HCT116 (cell line): ENCODE measurements around the gene NUB1. TPM values are rescaled to one million over a fixed set of nuclear protein-coding genes. Genes with fewer than 3 reads are reported as not detected.

Source experiments
- ATAC-seq: fragments of 200-7000 bp; cut with Tn5 transposase; 2 replicates; pipeline ENCODE4 v1.9.1; 2020; ENCODE audit warnings: mild to moderate bottlenecking, moderate library complexity
- BruUV-seq: library from RNA; stranded (reverse); fragments of 400-500 nt; replicated peaks from 2 replicates; lab custom pipeline; 2021; lab: Mats Ljungman, UMichigan
- CTCF ChIA-PET: fragments of 300-600 bp; sonication (Branson Sonifier 250); formaldehyde crosslinking; loops from one replicate; lab custom pipeline; 2021; ENCODE audit warnings: antibody characterized with exemption; lab: Charles Lee
- POLR2A ChIA-PET: fragments of 300-600, 350-600 bp; sonication (Branson Sonifier 250); formaldehyde crosslinking; loops from one replicate; lab custom pipeline; 2021; ENCODE audit warnings: antibody characterized with exemption; lab: Charles Lee
- RAD21 ChIA-PET, 2 experiments: fragments of 300-600 bp; sonication (Branson Sonifier 250); formaldehyde crosslinking; loops; one replicate each; lab custom pipeline; 2023; ENCODE audit warnings: low total read pairs in 2 of 2; ENCODE audit not compliant: uncharacterized antibody in 2 of 2, unreplicated experiment in 2 of 2, low non-redundant PET in 1 of 2; lab: Charles Lee
- DNase-seq: peaks from one replicate; pipeline ENCODE4 v3.0.0-alpha.2; 2010; ENCODE audit warnings: low read depth, low spot score
- H2AFZ ChIP-seq: fragments of 200-600 bp; shearing (Covaris generic), sonication (generic); 2 replicates; pipeline ENCODE4 v1.6.1; 2017; ENCODE audit warnings: low read depth, mixed run types, mixed read lengths, antibody characterized with exemption, low read length; ENCODE audit not compliant: poor library complexity, severe bottlenecking
- H3K27ac ChIP-seq: 2 replicates; pipeline ENCODE4 v1.5.1; 2012; ENCODE audit warnings: low read depth, low read length
- H3K27me3 ChIP-seq: fragments of 200-600 bp; sonication (generic); 2 replicates; pipeline ENCODE4 v1.6.1; 2016; ENCODE audit warnings: mixed run types, low read length, mixed read lengths; ENCODE audit not compliant: insufficient read depth
- H3K36me3 ChIP-seq, 2 experiments: fragments of 200-500 bp in 1 of 2; fragments of 200-600 bp in 1 of 2; sonication (Bioruptor generic) in 1 of 2; sonication (generic) in 1 of 2; 2 replicates each; pipeline versions ENCODE4 v1.5.1 to v1.6.1; 2014 to 2016; ENCODE audit warnings: low read length in 2 of 2, inconsistent platforms in 1 of 2, mixed read lengths in 1 of 2, mixed run types in 1 of 2; ENCODE audit not compliant: insufficient read depth in 2 of 2, control insufficient read depth in 1 of 2
- H3K4me1 ChIP-seq, 2 experiments: fragments of 200-600 bp in 1 of 2; sonication (generic) in 1 of 2; 2 replicates each; pipeline versions ENCODE4 v1.5.1 to v1.6.1; 2012 to 2017; ENCODE audit warnings: low read length in 2 of 2, inconsistent platforms in 1 of 2, mild to moderate bottlenecking in 1 of 2, mixed read lengths in 1 of 2, mixed run types in 1 of 2, moderate library complexity in 1 of 2; ENCODE audit not compliant: insufficient read depth in 2 of 2, control insufficient read depth in 1 of 2
- H3K4me2 ChIP-seq: fragments of 200-600 bp; sonication (generic); 2 replicates; pipeline ENCODE4 v1.6.1; 2017; ENCODE audit warnings: mixed run types, low read length, mixed read lengths
- H3K4me3 ChIP-seq, 2 experiments: fragments of 200-600 bp in 1 of 2; sonication (generic) in 1 of 2; replicated peaks in 1 of 2; 2 replicates each; pipeline ENCODE4 v1.5.1; 2011 to 2016; ENCODE audit warnings: low read length in 2 of 2, control low read depth in 1 of 2, low read depth in 1 of 2, mild to moderate bottlenecking in 1 of 2, mixed read lengths in 1 of 2, mixed run types in 1 of 2
- H3K79me2 ChIP-seq: fragments of 200-600 bp; sonication (generic); 2 replicates; pipeline ENCODE4 v1.6.1; 2017; ENCODE audit warnings: mild to moderate bottlenecking, mixed run types, low read length, moderate library complexity, mixed read lengths; ENCODE audit not compliant: insufficient read depth
- H3K9ac ChIP-seq: fragments of 200-600 bp; sonication (generic); 2 replicates; pipeline ENCODE4 v1.6.1; 2016; ENCODE audit warnings: low read length, mixed read lengths
- H3K9me2 ChIP-seq: fragments of 200-600 bp; sonication (generic), shearing (Covaris generic); 2 replicates; pipeline ENCODE4 v1.6.1; 2017; ENCODE audit warnings: mixed run types, mild to moderate bottlenecking, moderate library complexity; ENCODE audit not compliant: insufficient read depth
- H3K9me3 ChIP-seq, 2 experiments: fragments of 200-500 bp in 1 of 2; fragments of 200-600 bp in 1 of 2; sonication (Bioruptor generic) in 1 of 2; sonication (generic) in 1 of 2; 2 replicates each; pipeline ENCODE4 v1.6.1; 2014 to 2017; ENCODE audit warnings: low read length in 2 of 2, mixed read lengths in 2 of 2, inconsistent platforms in 1 of 2, low read depth in 1 of 2, mild to moderate bottlenecking in 1 of 2, mixed run types in 1 of 2, moderate library complexity in 1 of 2; ENCODE audit not compliant: control insufficient read depth in 1 of 2, insufficient read depth in 1 of 2
- H4K20me1 ChIP-seq: fragments of 200-600 bp; sonication (generic), shearing (Covaris generic); 2 replicates; pipeline ENCODE4 v1.6.1; 2017; ENCODE audit warnings: mixed run types, mild to moderate bottlenecking, moderate library complexity; ENCODE audit not compliant: insufficient read depth
- ATF3 ChIP-seq: IDR thresholded peaks from 2 replicates; pipeline ENCODE4 v1.6.1; 2012
- CBX3 ChIP-seq: IDR thresholded peaks from 2 replicates; pipeline ENCODE4 v1.6.1; 2012; ENCODE audit warnings: low read depth
- CEBPB ChIP-seq: IDR thresholded peaks from 2 replicates; pipeline ENCODE4 v1.6.1; 2012; ENCODE audit warnings: low read depth
- CTCF ChIP-seq, 3 experiments: fragments of 200-600 bp in 1 of 3; sonication (generic) in 1 of 3; IDR thresholded peaks in 2 of 3; conservative IDR thresholded peaks in 1 of 3; 2 replicates each; pipeline ENCODE4 v1.5.1; 2012 to 2017; ENCODE audit warnings: low read depth in 2 of 3, low read length in 2 of 3, antibody characterized with exemption in 1 of 3, borderline replicate concordance in 1 of 3, control low read depth in 1 of 3, mild to moderate bottlenecking in 1 of 3, mixed read lengths in 1 of 3, mixed run types in 1 of 3, moderate library complexity in 1 of 3; ENCODE audit not compliant: insufficient read depth in 1 of 3
- EGR1 ChIP-seq: IDR thresholded peaks from 2 replicates; pipeline ENCODE4 v1.6.1; 2012; ENCODE audit warnings: low read depth
- EZH2 ChIP-seq: fragments of 200-600 bp; sonication (generic); IDR thresholded peaks from 2 replicates; pipeline ENCODE4 v1.6.1; 2017; ENCODE audit warnings: antibody characterized with exemption, mixed run types
- EZH2phosphoT487 ChIP-seq: fragments of 200-600 bp; IDR thresholded peaks from 2 replicates; pipeline ENCODE4 v1.6.1; 2018; ENCODE audit warnings: antibody characterized with exemption, borderline replicate concordance
- FOSL1 ChIP-seq: IDR thresholded peaks from 2 replicates; pipeline ENCODE4 v1.6.1; 2012; ENCODE audit warnings: low read depth
- JUND ChIP-seq: IDR thresholded peaks from 2 replicates; pipeline ENCODE4 v1.6.1; 2012
- MAX ChIP-seq: IDR thresholded peaks from 2 replicates; pipeline ENCODE4 v1.6.1; 2012
- POLR2AphosphoS5 ChIP-seq: IDR thresholded peaks from 2 replicates; pipeline ENCODE4 v1.6.1; 2011; ENCODE audit warnings: mild to moderate bottlenecking, low read depth, low read length, moderate library complexity
- SIN3A ChIP-seq: IDR thresholded peaks from 2 replicates; pipeline ENCODE4 v1.6.1; 2012; ENCODE audit warnings: low read depth
- SRF ChIP-seq: IDR thresholded peaks from 2 replicates; pipeline ENCODE4 v1.6.1; 2012; ENCODE audit warnings: low read depth
- TCF7L2 ChIP-seq: IDR thresholded peaks from 2 replicates; pipeline ENCODE4 v1.7.0; 2011; ENCODE audit warnings: borderline replicate concordance, inconsistent platforms; ENCODE audit not compliant: insufficient read depth, insufficient read length; ENCODE audit errors: extremely low read depth
- YY1 ChIP-seq: IDR thresholded peaks from 2 replicates; pipeline ENCODE4 v1.6.1; 2011; ENCODE audit warnings: low read length, low read depth, moderate library complexity, mild to moderate bottlenecking; ENCODE audit not compliant: insufficient replicate concordance; ENCODE audit errors: extremely low read depth
- ZBTB33 ChIP-seq: IDR thresholded peaks from 2 replicates; pipeline ENCODE4 v1.6.1; 2011; ENCODE audit warnings: mild to moderate bottlenecking, low read length, moderate library complexity; ENCODE audit not compliant: insufficient replicate concordance; ENCODE audit errors: extremely low read depth
- ZFX ChIP-seq: fragments of 450-650 bp; IDR thresholded peaks from 2 replicates; pipeline ENCODE4 v1.6.1; 2017
- ZNF274 ChIP-seq: fragments of 200-500 bp; sonication (Bioruptor generic); IDR thresholded peaks from 2 replicates; pipeline ENCODE4 v1.6.1; 2014; ENCODE audit warnings: mild to moderate bottlenecking, low read depth, low read length, inconsistent platforms
- intact Hi-C: fragments of 100-400 bp; cut with micrococcal nuclease; formaldehyde crosslinking; loops from 2 replicates; pipeline ENCODE4 v1.10.0; 2022
- total RNA-seq: library from RNA; stranded (reverse); gene quantifications from one replicate; pipeline ENCODE4 v1.2.1, GENCODE V29; 2021; ENCODE audit not compliant: unreplicated experiment

NUB1 gene
- total RNA-seq, 1 experiment from 2014 or later: 44.0 TPM

- TF ChIP-seq MAX (no peak), EZH2 (no peak), ATF3 (no peak), JUND (no peak), ZBTB33 (no peak), ZNF274 (no peak), EZH2phosphoT487 (no peak), CTCF (IDR thresholded peaks at IDR 0.05 in 2 of 3, conservative IDR thresholded peaks at IDR 0.05 in 1 of 3; ENCODE audit: borderline replicate concordance in 1 of 3, insufficient read depth in 1 of 3, low read depth in 2 of 3, low read length in 2 of 3) (no peak), SRF (no peak), TCF7L2 (no peak), FOSL1 (no peak), CEBPB (no peak), SIN3A (no peak), EGR1 (no peak), POLR2AphosphoS5 (no peak), YY1 (no peak), CBX3 (no peak), ZFX (no peak)
- peaks cover 0 to 14% of the 10 kb centered on the region in 2 experiments; a peak in 1 of 4 replicates for H3K9me3 ChIP-seq
- no peak for DNase-seq
- BruUV-seq: no TSS peak
- no peaks in the 10 kb centered on the region for H3K9me2 ChIP-seq
- H3K27ac ChIP-seq: no peak overlapping the region
- ChIA-PET POLR2A (no interaction called here), CTCF (no interaction called here), RAD21 (no interaction called here)
- ATAC-seq: no peak
- H3K36me3 ChIP-seq: no peaks in the 10 kb centered on the region
- no peak overlapping the region for H3K4me3 ChIP-seq
- H3K79me2 ChIP-seq: no peaks in the 10 kb centered on the region
- H3K9ac ChIP-seq: no peak overlapping the region
- no peaks in the 10 kb centered on the region for H3K27me3 ChIP-seq
- no peak overlapping the region for H3K4me2 ChIP-seq
- intact Hi-C loops: loop anchor here (10.0 kb wide), 1 partner anchor 442 kb away; no protein-coding TSS in a partner anchor
- H4K20me1 ChIP-seq: no peaks in the 10 kb centered on the region
- H3K4me1 ChIP-seq: no peaks in the 10 kb centered on the region
- H2AFZ ChIP-seq: no peak overlapping the region
These were observed 29.3 kb upstream of the NUB1 start for GRCh38 chr7:151312356-151312755.
